K562 (cell line): ENCODE measurements around the gene CGB3.

Experiments
- AFF4 ChIP-seq: sonication (generic); formaldehyde crosslinking; IDR thresholded peaks from 2 replicates; pipeline ENCODE4 v1.8.0; 2023; ENCODE audit warnings: mild to moderate bottlenecking, missing genetic modification reagents
- SRSF3 ChIP-seq: fragments of 200-400 bp; formaldehyde crosslinking; IDR thresholded peaks from 2 replicates; pipeline ENCODE4 v1.6.1; 2016; ENCODE audit warnings: mild to moderate bottlenecking, low read length, moderate library complexity; ENCODE audit not compliant: insufficient read depth

- TF ChIP-seq AFF4 = no peak
- no peak for TF ChIP-seq SRSF3
Measured at GRCh38 chr19:49064768-49065611, 40.9 kb upstream of the CGB3 start, which contains the start of gene NTF4.
